Epithelial cell of proximal tubule (primary cell): Measurements from ENCODE around the gene DAPL1. TPM values are rescaled to one million over a fixed set of nuclear protein-coding genes. Genes with fewer than 3 reads are reported as not detected.

Experiments
- DNase-seq: peaks from one replicate; pipeline ENCODE4 v3.0.0-alpha.2; 2011; ENCODE audit warnings: low read depth
- H3K4me3 ChIP-seq: 2 replicates; pipeline ENCODE4 v1.5.1; 2011; ENCODE audit warnings: low read depth, mild to moderate bottlenecking, low read length
- CTCF ChIP-seq: conservative IDR thresholded peaks from 2 replicates; pipeline ENCODE4 v1.5.1; 2012; ENCODE audit warnings: low read depth, mild to moderate bottlenecking, low read length
- total RNA-seq: library from RNA; depleted of rRNA; stranded (reverse); fragments of >200 nt; gene quantifications from 2 replicates; pipeline ENCODE4 v1.2.3, GENCODE V29; 2015

The DAPL1 gene
- total RNA-seq, 1 donor from 2014 or later, result not detected

- no peak for TF ChIP-seq CTCF
- no peak overlapping the region for H3K4me3 ChIP-seq
- DNase-seq, result no peak
These were observed 18.9 kb upstream of the DAPL1 start for GRCh38 chr2:158776231-158776630.

- DNase-seq, result no peak
- TF ChIP-seq CTCF, result no peak
- no peak overlapping the region for H3K4me3 ChIP-seq
These were observed 18.0 kb upstream of the DAPL1 start for GRCh38 chr2:158777077-158777476.

GRCh38 chr2:158778243-158778642 is 16.9 kb upstream of the DAPL1 start:
- DNase-seq, result no peak
- no peak overlapping the region for H3K4me3 ChIP-seq
- no peak for TF ChIP-seq CTCF

- no peak for DNase-seq
- TF ChIP-seq CTCF, result no peak
- no peak overlapping the region for H3K4me3 ChIP-seq
These were observed 15.5 kb upstream of the DAPL1 start for GRCh38 chr2:158779621-158780020.

GRCh38 chr2:158781353-158781961 is 13.7 kb upstream of the DAPL1 start:
- TF ChIP-seq CTCF, result no peak
- H3K4me3 ChIP-seq, result no peak overlapping the region
- peak; percentile 86 for DNase-seq

- TF ChIP-seq CTCF, result no peak
- no peak overlapping the region for H3K4me3 ChIP-seq
- no peak for DNase-seq
These were observed 13.0 kb upstream of the DAPL1 start for GRCh38 chr2:158782136-158782535.

- DNase-seq, result no peak
- H3K4me3 ChIP-seq, result no peak overlapping the region
- no peak for TF ChIP-seq CTCF
These were observed 12.5 kb upstream of the DAPL1 start for GRCh38 chr2:158782616-158783015.
